Measurements from ENCODE around the gene MYBPC2.
"Not testable (repeated sequence)": the region's sequence is repeated elsewhere in the genome, so short reads cannot be mapped to it uniquely, and the experiment has no call there.

The MYBPC2 gene

DNA sequence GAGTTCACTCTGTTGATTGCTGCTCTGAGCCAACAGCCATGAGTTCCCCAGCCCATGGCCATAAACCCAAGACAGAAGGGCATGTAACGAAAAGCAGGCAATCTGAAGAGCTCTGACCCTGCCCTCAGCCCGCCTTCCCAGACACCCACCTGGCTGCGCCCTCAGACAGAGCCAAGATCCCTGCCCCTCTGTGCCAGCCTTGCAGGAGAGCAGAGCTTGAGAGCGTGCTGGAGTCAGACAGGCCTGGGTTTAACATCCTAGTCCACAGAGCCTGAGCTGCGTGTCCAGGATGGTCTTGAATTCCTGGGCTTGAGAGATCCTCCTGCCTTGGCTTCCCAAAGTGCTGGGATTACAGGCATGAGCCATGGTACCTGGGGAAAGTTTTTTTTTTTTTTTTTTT, 24.6 kb downstream of the MYBPC2 start:
- DNase-seq: no peak

GRCh38 chr19:50458396-50459066, 25.8 kb downstream of the MYBPC2 start:
- no peak for DNase-seq

GRCh38 chr19:50459067-50459456, 26.4 kb downstream of the MYBPC2 start:
- DNase-seq: no peak

DNA sequence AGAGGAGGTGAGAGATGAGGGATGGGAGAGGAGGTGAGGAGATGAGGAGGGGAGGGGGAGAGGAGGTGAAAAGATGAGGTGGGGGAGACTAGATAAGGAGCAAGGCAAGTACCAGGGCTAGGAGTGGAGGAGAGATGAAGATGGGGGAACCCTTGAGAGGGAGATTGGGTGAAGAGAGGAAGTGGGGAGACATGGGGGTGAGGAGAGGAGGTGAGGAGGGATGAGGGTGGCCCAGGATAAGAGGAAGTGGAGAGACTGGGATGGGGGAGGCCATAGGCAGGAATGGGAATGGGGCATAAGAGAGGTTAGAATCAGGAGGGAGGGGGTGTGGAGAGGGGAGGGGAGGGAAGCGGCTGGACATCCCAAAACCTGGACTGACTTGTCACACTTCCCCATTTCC, 26.9 kb downstream of the MYBPC2 start:
- DNase-seq: no peak

DNA sequence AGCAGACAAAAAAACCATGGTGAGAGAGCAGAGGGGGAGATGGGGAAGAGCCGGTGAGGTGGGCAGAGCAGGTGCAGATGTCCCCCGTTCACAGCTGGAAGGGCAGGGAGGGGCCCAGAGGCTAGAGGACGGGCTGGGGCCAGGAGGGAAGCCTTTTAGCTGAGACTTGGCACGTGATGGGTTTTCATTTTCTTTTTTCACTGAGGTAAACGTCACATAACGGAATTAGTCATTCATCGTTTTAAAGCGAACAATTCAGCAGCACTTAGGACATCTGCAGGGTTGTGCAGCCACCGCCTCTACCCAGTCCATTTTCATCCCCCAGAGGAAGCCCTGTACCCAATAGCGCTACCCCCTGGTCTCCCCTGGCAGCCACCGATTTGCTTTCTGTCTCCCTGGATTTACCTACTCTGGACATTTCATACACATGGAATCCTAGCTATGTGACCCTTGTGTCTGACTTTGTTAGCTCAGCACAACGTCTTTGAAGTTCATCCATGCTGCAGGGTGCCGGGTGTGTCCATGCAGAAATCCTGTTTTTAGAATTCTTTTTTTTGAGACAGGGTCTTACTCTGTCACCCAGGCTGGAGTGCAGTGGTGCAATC, 27.6 kb downstream of the MYBPC2 start:
- no peak for DNase-seq

- DNase-seq: peak in 36 of 56 donors; percentile 5 to 67 (median 22)
Measured at GRCh38 chr19:50461066-50461875, 28.6 kb downstream of the MYBPC2 start.

DNA sequence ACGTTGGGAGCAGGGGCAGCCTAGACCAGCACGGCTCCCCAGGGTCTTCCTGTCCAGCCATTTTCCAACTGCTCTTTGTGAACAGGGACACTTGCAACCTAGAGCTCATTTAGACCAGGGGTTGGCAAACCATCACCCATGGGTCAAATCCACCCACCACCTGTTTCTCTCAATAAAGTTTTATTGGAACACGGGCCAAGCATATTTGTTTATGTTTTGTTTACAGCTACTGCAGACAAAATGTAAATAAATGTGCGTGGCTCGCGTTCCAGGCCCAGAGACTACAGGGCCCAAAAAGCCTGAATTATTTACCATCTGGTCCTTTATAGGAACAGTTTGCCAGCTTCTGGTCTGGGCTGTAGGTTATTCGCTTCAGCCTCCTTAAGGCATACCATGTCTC, 30.3 kb downstream of the MYBPC2 start:
- no peak for DNase-seq

DNA sequence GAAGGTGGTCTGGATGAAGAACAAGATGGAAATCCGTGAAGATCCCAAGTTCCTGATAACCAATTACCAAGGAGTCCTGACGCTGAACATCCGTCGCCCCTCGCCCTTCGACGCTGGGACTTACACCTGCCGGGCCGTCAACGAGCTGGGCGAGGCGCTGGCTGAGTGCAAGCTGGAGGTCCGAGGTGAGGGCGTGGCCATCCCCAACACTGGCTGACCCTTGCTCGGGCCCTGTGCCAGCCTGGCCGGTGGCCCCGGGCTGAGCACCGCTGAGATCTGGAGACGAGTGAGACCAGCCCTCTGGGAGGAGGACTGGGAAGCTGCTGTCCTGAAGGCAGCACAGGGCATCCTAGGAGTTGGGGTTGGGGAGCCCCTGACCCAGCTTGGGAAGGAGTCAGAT, 31.7 kb downstream of the MYBPC2 start:
- DNase-seq: no peak

DNA sequence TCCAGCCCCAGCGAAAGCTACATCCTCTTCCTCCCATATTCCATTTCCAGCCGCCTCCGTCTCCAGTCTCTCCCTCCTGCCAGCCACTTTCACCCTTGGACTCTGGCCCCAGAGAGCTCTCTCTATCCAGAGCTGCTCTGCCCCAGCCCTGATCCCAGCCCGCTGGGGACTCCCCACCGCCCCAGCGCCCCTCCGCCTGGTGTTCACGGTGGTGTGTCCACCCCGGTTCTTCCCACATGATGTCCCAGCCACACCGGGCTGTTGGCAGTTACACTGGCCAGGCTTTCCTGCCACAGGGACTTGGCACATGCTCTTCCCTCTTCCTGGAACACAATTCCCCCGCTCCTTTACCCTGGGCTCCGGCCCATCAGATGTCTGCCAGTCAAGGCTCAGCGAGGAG, 32.3 kb downstream of the MYBPC2 start:
- DNase-seq: no peak

DNA sequence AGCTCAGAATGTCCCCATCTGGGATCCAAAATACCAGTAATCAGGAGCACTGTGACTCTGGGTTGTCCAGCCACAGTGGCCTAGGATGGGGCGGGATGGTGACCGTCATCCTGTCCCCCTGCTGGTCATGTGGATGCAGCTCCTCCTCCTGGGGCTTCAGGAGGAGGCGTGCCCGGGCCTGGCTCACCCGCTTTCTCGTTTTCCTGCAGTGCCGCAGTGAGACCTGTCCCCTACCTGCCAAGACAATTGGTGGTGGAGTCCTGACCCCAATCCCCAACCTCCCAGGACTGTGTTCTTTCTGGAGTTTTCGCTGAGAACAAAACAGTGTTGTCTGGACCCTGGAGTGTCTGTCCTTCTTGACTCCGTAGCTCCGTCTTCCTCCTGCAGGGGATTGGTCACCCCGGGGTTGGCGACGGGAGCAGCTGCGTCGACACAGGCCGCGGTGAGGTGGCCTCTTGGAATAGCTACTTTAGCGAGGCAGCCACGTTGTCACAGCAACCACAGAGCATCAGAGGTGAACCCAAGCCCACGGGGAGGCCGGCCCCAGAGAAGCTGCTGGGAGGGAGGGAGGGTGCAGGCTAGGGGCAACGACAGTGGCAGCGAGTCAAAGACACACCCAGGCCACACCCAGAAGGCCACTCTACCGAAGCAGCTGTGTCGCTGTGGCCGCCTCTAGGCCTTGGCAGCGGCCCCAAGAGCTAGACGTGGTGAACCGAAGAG, 33.5 kb downstream of the MYBPC2 start:
- DNase-seq: no peak

GRCh38 chr19:50466706-50467039, 34.0 kb downstream of the MYBPC2 start:
- DNase-seq: no peak

GRCh38 chr19:50467566-50467965, 34.9 kb downstream of the MYBPC2 start:
- DNase-seq: no peak

DNA sequence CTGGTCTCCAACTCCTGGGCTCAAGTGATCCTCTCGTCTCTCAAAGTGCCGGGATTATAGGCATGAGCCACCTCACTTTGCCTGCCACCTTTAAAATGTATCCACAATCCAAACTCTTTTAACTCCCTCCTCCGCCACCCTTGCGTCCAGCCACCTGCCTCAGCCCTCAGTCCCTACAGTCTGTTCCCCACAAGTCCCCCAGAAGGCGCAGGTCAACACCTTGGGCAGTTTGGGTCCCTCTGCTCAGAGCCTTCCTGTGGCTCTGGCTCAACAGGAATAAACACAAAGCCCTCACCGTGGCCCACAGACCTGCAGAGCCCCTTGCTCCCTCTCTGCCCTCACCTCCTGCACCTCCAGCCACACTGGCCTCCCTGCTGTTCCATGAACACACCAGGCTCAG, 36.1 kb downstream of the MYBPC2 start:
- no peak for DNase-seq

GRCh38 chr19:50473336-50473735, 40.6 kb downstream of the MYBPC2 start:
- DNase-seq: not testable (repeated sequence)

DNA sequence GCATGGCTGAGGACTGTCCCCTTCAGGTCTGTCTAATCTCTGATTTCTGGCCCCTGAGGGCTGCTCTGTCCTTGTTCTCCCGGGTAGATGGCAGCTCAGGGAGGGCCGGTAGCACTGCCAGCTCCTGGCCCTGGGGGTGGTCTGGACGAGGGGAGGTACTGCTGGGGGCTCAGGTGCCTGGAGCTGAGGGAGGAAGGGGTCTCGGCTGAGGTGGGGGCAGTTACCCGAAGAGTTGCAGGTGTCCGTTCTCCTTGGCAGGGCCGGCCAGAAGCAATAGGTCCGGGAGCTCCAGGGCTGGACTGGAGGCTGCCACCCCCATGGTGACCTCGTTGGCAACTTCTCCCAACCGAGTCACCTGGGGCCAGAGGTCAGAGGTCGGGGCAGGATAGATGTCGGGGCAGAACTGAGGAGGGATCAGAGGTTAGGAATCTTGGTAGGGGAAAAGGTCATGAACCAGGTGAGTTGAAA, 42.4 kb downstream of the MYBPC2 start:
- DNase-seq: no peak

- DNase-seq: no peak
Measured at GRCh38 chr19:50475736-50476223, 43.1 kb downstream of the MYBPC2 start.

GRCh38 chr19:50476224-50476906, 43.7 kb downstream of the MYBPC2 start, which contains the start of the genes EMC10 and GARIN5A:
EMC10 (plus strand) TSS chr19:50476507; CDS start chr19:50476545, 38 bp downstream.
GARIN5A (minus strand) TSS chr19:50476848; CDS start chr19:50476388, 460 bp downstream.
- peak; percentile 48 to 96 (median 83) for DNase-seq

DNA sequence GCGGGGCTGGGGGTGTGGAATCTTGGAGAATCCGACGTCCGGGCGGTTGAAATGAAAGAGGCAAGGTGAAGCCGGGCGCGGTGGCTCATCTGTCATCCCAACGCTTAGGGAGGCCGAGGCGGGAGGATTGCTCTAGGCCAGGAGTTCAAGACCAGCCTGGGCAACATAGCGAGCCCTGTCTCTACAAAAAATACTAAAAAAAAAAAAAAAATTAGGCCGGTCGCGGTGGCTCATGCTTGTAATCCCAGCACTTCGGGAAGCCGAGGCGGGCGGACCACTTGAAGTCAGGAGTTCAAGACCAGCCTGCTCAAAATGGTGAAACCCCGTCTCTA, 44.2 kb downstream of the MYBPC2 start:
- no peak for DNase-seq

- DNase-seq: no peak
Measured at GRCh38 chr19:50477751-50478515, 45.2 kb downstream of the MYBPC2 start.
